ENCODE results near the gene LARP4B. TPM values are rescaled to one million over a fixed set of nuclear protein-coding genes. Genes with fewer than 3 reads are reported as not detected.

Gene LARP4B
- total and polyA plus RNA-seq, 4 donors = 5.5 to 20.4 (median 12.1) TPM

DNA sequence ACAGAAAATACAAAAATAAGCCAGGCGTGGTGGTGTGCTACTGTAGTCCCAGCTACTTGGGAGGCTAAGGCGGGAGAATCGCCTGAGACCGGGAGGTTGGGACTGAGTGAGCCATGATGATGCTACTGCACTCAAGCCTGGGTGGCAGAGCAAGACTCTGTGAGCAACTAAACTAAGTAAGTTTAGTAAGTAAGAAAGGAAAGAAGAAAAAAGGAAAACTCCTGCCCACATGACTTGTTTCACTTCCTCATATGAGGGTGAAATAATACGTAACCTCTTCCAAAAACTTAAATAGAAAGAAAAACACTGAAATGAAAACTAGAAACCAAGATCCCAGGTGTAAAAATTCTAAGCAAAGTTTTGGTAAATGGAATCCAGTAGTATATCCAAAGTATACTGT is 79.6 kb downstream of the LARP4B start:
- Histone ChIP-seq H3K9ac (ENCODE audit: low read depth in 1 of 2, low read length in 2 of 2) (no peak overlapping the region), H3K36me3 (ENCODE audit: control insufficient read depth in 4 of 4, insufficient read depth in 3 of 4, low read depth in 1 of 4, low read length in 3 of 4) (peaks cover 2 to 15% (median 4%) of the 10 kb centered on the region in 4 donors), H3K4me1 (ENCODE audit: control insufficient read depth in 4 of 4, insufficient read depth in 4 of 4, low read length in 3 of 4) (peaks cover 0 to 5% (median under 1%) of the 10 kb centered on the region in 4 donors), H3K27me3 (ENCODE audit: control insufficient read depth in 4 of 4, insufficient read depth in 4 of 4, low read length in 3 of 4) (no peaks in the 10 kb centered on the region), H3K4me3 (ENCODE audit: low read depth in 1 of 3, low read length in 3 of 3) (no peak overlapping the region), H3K9me3 (ENCODE audit: control insufficient read depth in 4 of 4, low read length in 3 of 4) (no peaks in the 10 kb centered on the region), H3K27ac (ENCODE audit: low read depth in 1 of 2, low read length in 2 of 2) (no peak overlapping the region)
- DNase-seq (ENCODE audit: low spot score) = no peak
- WGBS = 94% methylated on average over 5 of the region's 5 CpGs
- TF ChIP-seq, protein P1, sequence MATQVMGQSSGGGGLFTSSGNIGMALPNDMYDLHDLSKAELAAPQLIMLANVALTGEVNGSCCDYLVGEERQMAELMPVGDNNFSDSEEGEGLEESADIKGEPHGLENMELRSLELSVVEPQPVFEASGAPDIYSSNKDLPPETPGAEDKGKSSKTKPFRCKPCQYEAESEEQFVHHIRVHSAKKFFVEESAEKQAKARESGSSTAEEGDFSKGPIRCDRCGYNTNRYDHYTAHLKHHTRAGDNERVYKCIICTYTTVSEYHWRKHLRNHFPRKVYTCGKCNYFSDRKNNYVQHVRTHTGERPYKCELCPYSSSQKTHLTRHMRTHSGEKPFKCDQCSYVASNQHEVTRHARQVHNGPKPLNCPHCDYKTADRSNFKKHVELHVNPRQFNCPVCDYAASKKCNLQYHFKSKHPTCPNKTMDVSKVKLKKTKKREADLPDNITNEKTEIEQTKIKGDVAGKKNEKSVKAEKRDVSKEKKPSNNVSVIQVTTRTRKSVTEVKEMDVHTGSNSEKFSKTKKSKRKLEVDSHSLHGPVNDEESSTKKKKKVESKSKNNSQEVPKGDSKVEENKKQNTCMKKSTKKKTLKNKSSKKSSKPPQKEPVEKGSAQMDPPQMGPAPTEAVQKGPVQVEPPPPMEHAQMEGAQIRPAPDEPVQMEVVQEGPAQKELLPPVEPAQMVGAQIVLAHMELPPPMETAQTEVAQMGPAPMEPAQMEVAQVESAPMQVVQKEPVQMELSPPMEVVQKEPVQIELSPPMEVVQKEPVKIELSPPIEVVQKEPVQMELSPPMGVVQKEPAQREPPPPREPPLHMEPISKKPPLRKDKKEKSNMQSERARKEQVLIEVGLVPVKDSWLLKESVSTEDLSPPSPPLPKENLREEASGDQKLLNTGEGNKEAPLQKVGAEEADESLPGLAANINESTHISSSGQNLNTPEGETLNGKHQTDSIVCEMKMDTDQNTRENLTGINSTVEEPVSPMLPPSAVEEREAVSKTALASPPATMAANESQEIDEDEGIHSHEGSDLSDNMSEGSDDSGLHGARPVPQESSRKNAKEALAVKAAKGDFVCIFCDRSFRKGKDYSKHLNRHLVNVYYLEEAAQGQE (IDR thresholded peaks at IDR 0.05) = no peak
- no peak for TF ChIP-seq GABPA (IDR thresholded peaks at IDR 0.05 in 1 of 2, conservative IDR thresholded peaks at IDR 0.05 in 1 of 2)

DNA sequence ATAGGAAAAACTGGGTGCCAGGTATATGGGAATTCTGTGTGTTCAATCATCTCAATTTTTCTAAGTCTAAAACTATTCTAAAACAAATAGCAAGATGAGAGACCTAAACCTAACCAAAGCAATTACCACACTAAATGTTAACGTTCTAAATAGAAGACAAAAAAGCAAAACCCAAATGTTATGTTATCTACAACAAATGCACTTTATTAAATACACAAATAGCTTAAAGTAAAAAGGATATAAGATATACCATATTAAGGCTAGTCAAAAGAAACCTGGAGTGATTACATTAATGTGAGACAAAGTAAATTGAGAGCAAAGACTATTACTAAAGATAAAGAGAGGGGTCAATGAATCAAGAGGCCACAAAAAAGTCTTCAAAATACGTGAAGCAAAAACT is 81.4 kb downstream of the LARP4B start:
- TF ChIP-seq, protein P2, sequence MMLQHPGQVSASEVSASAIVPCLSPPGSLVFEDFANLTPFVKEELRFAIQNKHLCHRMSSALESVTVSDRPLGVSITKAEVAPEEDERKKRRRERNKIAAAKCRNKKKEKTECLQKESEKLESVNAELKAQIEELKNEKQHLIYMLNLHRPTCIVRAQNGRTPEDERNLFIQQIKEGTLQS (IDR thresholded peaks at IDR 0.05) = no peak
- TF ChIP-seq JUND (IDR thresholded peaks at IDR 0.05) (no peak), HNF4G (IDR thresholded peaks at IDR 0.05) (no peak), RXRA (IDR thresholded peaks at IDR 0.05) (no peak), HNF4A (conservative IDR thresholded peaks at IDR 0.05) (no peak), SP1 (IDR thresholded peaks at IDR 0.05) (no peak), NR2F2 (IDR thresholded peaks at IDR 0.05) (no peak), GABPA (IDR thresholded peaks at IDR 0.05 in 1 of 2, conservative IDR thresholded peaks at IDR 0.05 in 1 of 2) (no peak), YY1 (IDR thresholded peaks at IDR 0.05) (no peak), FOXA2 (IDR thresholded peaks at IDR 0.05) (no peak), FOXA1 (IDR thresholded peaks at IDR 0.05) (no peak), RAD21 (IDR thresholded peaks at IDR 0.05) (no peak), EGR1 (IDR thresholded peaks at IDR 0.05; ENCODE audit: low read depth in 2 of 2) (no peak), TAF1 (conservative IDR thresholded peaks at IDR 0.05) (no peak)
- TF ChIP-seq, protein P3, sequence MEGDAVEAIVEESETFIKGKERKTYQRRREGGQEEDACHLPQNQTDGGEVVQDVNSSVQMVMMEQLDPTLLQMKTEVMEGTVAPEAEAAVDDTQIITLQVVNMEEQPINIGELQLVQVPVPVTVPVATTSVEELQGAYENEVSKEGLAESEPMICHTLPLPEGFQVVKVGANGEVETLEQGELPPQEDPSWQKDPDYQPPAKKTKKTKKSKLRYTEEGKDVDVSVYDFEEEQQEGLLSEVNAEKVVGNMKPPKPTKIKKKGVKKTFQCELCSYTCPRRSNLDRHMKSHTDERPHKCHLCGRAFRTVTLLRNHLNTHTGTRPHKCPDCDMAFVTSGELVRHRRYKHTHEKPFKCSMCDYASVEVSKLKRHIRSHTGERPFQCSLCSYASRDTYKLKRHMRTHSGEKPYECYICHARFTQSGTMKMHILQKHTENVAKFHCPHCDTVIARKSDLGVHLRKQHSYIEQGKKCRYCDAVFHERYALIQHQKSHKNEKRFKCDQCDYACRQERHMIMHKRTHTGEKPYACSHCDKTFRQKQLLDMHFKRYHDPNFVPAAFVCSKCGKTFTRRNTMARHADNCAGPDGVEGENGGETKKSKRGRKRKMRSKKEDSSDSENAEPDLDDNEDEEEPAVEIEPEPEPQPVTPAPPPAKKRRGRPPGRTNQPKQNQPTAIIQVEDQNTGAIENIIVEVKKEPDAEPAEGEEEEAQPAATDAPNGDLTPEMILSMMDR (IDR thresholded peaks at IDR 0.05; ENCODE audit: low read depth, low read length, missing input control) = no peak
- TF ChIP-seq, protein P4, sequence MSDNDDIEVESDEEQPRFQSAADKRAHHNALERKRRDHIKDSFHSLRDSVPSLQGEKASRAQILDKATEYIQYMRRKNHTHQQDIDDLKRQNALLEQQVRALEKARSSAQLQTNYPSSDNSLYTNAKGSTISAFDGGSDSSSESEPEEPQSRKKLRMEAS (IDR thresholded peaks at IDR 0.05) = no peak
- TF ChIP-seq, protein P5, sequence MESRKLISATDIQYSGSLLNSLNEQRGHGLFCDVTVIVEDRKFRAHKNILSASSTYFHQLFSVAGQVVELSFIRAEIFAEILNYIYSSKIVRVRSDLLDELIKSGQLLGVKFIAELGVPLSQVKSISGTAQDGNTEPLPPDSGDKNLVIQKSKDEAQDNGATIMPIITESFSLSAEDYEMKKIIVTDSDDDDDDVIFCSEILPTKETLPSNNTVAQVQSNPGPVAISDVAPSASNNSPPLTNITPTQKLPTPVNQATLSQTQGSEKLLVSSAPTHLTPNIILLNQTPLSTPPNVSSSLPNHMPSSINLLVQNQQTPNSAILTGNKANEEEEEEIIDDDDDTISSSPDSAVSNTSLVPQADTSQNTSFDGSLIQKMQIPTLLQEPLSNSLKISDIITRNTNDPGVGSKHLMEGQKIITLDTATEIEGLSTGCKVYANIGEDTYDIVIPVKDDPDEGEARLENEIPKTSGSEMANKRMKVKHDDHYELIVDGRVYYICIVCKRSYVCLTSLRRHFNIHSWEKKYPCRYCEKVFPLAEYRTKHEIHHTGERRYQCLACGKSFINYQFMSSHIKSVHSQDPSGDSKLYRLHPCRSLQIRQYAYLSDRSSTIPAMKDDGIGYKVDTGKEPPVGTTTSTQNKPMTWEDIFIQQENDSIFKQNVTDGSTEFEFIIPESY (IDR thresholded peaks at IDR 0.05) = no peak
- TF ChIP-seq, protein P1 (IDR thresholded peaks at IDR 0.05) = no peak
- H3K27me3 ChIP-seq (ENCODE audit: control insufficient read depth in 4 of 4, insufficient read depth in 4 of 4, low read length in 3 of 4) = no peaks in the 10 kb centered on the region
- no peak overlapping the region for H3K9ac ChIP-seq (ENCODE audit: low read depth in 1 of 2, low read length in 2 of 2)
- no peak overlapping the region for H3K27ac ChIP-seq (ENCODE audit: low read depth in 1 of 2, low read length in 2 of 2)
- WGBS = 90% methylated on average over 2 of the region's 2 CpGs
- H3K36me3 ChIP-seq (ENCODE audit: control insufficient read depth in 4 of 4, insufficient read depth in 3 of 4, low read depth in 1 of 4, low read length in 3 of 4) = peaks cover 1 to 12% (median 6%) of the 10 kb centered on the region in 4 donors
- H3K4me3 ChIP-seq (ENCODE audit: low read depth in 1 of 3, low read length in 3 of 3) = no peak overlapping the region
- no peaks in the 10 kb centered on the region for H3K9me3 ChIP-seq (ENCODE audit: control insufficient read depth in 4 of 4, low read length in 3 of 4)
- peaks cover 0 to 5% (median under 1%) of the 10 kb centered on the region in 4 donors for H3K4me1 ChIP-seq (ENCODE audit: control insufficient read depth in 4 of 4, insufficient read depth in 4 of 4, low read length in 3 of 4)
- DNase-seq (ENCODE audit: low spot score) = no peak
